Measurements from ENCODE around the gene ELF2. TPM values are rescaled to one million over a fixed set of nuclear protein-coding genes. Genes with fewer than 3 reads are reported as not detected.

The ELF2 gene
- total and polyA plus RNA-seq, 12 donors: 13.3 to 43.5 (median 35.6) TPM

GRCh38 chr4:139084804-139085093 is 92.3 kb downstream of the ELF2 start:
- Histone ChIP-seq H3K36me3 (peaks cover 0 to 5% (median 0%) of the 10 kb centered on the region in 9 donors), H3K27ac (peak overlapping the region; percentile 88 to 95 (median 93)), H3K9me3 (no peaks in the 10 kb centered on the region), H3K4me1 (peaks cover 2 to 39% (median 35%) of the 10 kb centered on the region in 9 donors), H3K4me3 (peak overlapping the region; percentile 64 to 89 (median 78)), H3K27me3 (no peaks in the 10 kb centered on the region)
- DNase-seq (no peak), ATAC-seq (no peak)
- no peak for TF ChIP-seq CTCF (IDR thresholded peaks at IDR 0.05)
- WGBS, 2 donors: 1% methylated on average over 2 of the region's 2 CpGs
- intact Hi-C loops (cut with DNase I): loop anchor here in 7 of 10 donors (2.0 to 10.0 kb wide), 7 partner anchors 52 to 370 kb away; partner anchors contain the start of genes ELF2 (in 5 of the 7), NAA15 (in 2 of the 7), NDUFC1 (in 2 of the 7) and RAB33B (in 1 of the 7)

DNA sequence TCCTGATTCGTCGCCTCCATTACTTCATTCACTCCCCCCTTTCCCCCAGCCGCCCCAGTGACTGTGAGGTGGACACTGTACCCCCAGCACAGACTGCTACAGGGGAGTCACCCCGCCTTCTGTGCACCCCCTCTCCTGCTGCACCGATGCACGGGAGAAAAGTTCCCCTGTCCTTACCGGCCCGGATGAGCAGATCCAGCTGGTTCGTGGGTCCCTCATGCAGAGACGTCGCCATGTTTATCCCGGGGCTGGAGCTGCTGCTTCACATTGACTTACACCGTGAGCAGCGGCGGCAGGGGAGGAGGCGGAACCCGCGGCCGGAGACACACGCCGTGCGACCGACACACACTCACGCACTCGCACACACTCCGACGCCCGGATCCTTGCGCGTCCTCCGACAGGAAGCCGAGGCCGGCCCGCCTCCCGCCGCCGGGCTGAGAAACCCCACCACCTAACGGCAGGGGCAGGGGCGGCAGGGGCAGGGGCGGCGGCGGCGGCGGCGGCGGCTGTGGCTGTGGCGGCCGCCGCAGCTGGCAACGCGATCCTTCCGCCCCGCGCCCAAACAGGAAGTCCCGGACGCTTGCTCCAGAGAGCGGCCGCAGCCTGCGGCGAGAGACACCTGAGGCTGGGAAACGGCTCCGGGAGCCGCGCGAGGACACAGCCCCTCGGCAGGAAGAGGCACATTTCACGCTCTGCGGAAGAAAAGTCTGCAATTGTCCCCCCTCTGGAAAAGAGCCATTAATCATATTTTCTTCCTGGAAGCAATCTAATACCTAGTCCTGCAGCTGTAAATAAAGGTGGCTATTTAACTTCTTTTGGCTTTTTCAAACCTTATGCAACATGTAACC is 92.8 kb downstream of the ELF2 start:
- Histone ChIP-seq H3K27ac (peak overlapping the region; percentile 88 to 95 (median 93)), H3K36me3 (peaks cover 0 to 5% (median 0%) of the 10 kb centered on the region in 9 donors), H3K9me3 (no peaks in the 10 kb centered on the region), H3K27me3 (no peaks in the 10 kb centered on the region), H3K4me3 (peak overlapping the region; percentile 64 to 89 (median 78)), H3K4me1 (peaks cover 2 to 44% (median 38%) of the 10 kb centered on the region in 9 donors)
- 0 to 1% methylated on average over 68 of the region's 68 CpGs for WGBS, 2 donors
- ATAC-seq: peak; percentile 71 to 92 (median 80)
- intact Hi-C loops (cut with DNase I): loop anchor here in 7 of 10 donors (2.0 to 10.0 kb wide), 7 partner anchors 52 to 371 kb away; partner anchors contain the start of genes ELF2 (in 6 of the 7), NAA15 (in 2 of the 7), NDUFC1 (in 2 of the 7) and RAB33B (in 1 of the 7)
- peak in 8 of 9 donors; percentile 10 to 53 (median 39) for TF ChIP-seq CTCF (IDR thresholded peaks at IDR 0.05)
- DNase-seq: peak; percentile 89 to 90

- Histone ChIP-seq H3K9me3 (no peaks in the 10 kb centered on the region), H3K36me3 (peaks cover 0 to 3% (median 0%) of the 10 kb centered on the region in 9 donors), H3K27me3 (no peaks in the 10 kb centered on the region), H3K27ac (peak overlapping the region; percentile 88 to 95 (median 93)), H3K4me3 (peak overlapping the region; percentile 64 to 89 (median 78)), H3K4me1 (peaks cover 2 to 50% (median 42%) of the 10 kb centered on the region in 9 donors)
- DNase-seq: peak; percentile 55 to 57
- peak; percentile 53 to 78 (median 70) for ATAC-seq
- TF ChIP-seq CTCF (IDR thresholded peaks at IDR 0.05): peak in 5 of 9 donors; percentile 6 to 52 (median 33)
- intact Hi-C loops (cut with DNase I): loop anchor here in 7 of 10 donors (2.0 to 10.0 kb wide), 7 partner anchors 51 to 371 kb away; partner anchors contain the start of genes ELF2 (in 5 of the 7), NAA15 (in 2 of the 7), NDUFC1 (in 2 of the 7) and RAB33B (in 1 of the 7)
- 0% methylated on average over 34 of the region's 34 CpGs for WGBS, 2 donors
Observed at GRCh38 chr4:139083607-139083955, 93.4 kb downstream of the ELF2 start.
